ENCODE results near the gene GPR15. TPM values are rescaled to one million over a fixed set of nuclear protein-coding genes. Genes with fewer than 3 reads are reported as not detected.

GPR15 gene
- polyA plus RNA-seq, 1 donor from 2014 or later, result not detected

GRCh38 chr3:98548544-98548943 is 16.8 kb downstream of the GPR15 start:
- Histone ChIP-seq H4K20me1 (ENCODE audit: insufficient read depth) (no peaks in the 10 kb centered on the region), H3K79me2 (replicated peaks; ENCODE audit: insufficient read depth, low read length) (no peaks in the 10 kb centered on the region), H3K27ac (ENCODE audit: low read length) (no peak overlapping the region), H3K9me3 (ENCODE audit: low read length) (no peaks in the 10 kb centered on the region), H3K9ac (ENCODE audit: low read length) (no peak overlapping the region), H3K36me3 (ENCODE audit: insufficient read depth, low read length) (no peaks in the 10 kb centered on the region), H3K4me2 (ENCODE audit: low read length) (no peak overlapping the region), H3K27me3 (ENCODE audit: insufficient read depth, low read depth, low read length) (no peaks in the 10 kb centered on the region), H3F3A (ENCODE audit: insufficient read depth, low read length, poor library complexity, severe bottlenecking) (no peaks in the 10 kb centered on the region), H3K4me3 (ENCODE audit: low read length) (no peak overlapping the region), H2AFZ (ENCODE audit: low read depth, low read length) (no peak overlapping the region), H3K9me2 (ENCODE audit: insufficient read depth, low read length) (no peaks in the 10 kb centered on the region)
- no peak for TF ChIP-seq POLR2AphosphoS5 (IDR thresholded peaks at IDR 0.05)
- no peak for TF ChIP-seq MXI1 (conservative IDR thresholded peaks at IDR 0.05; ENCODE audit: poor library complexity, severe bottlenecking)
- TF ChIP-seq SMC3 (conservative IDR thresholded peaks at IDR 0.05; ENCODE audit: poor library complexity), result no peak
- no peak for TF ChIP-seq RAD21 (conservative IDR thresholded peaks at IDR 0.05)
- no peak for TF ChIP-seq CTCF (IDR thresholded peaks at IDR 0.05; ENCODE audit: poor library complexity, severe bottlenecking)

GRCh38 chr3:98550833-98551232 is 19.1 kb downstream of the GPR15 start:
- no peaks in the 10 kb centered on the region for H3K9me3 ChIP-seq (ENCODE audit: low read length)
- H3K27ac ChIP-seq (ENCODE audit: low read length), result no peak overlapping the region
- H3K9ac ChIP-seq (ENCODE audit: low read length), result no peak overlapping the region
- TF ChIP-seq TAF1 (IDR thresholded peaks at IDR 0.05; ENCODE audit: low read depth) (no peak), MXI1 (conservative IDR thresholded peaks at IDR 0.05; ENCODE audit: poor library complexity, severe bottlenecking) (no peak), CTCF (IDR thresholded peaks at IDR 0.05; ENCODE audit: poor library complexity, severe bottlenecking) (no peak), SMC3 (conservative IDR thresholded peaks at IDR 0.05; ENCODE audit: poor library complexity) (no peak), POLR2AphosphoS5 (IDR thresholded peaks at IDR 0.05) (no peak)
- H3K9me2 ChIP-seq (ENCODE audit: insufficient read depth, low read length), result no peaks in the 10 kb centered on the region
- H3K79me2 ChIP-seq (replicated peaks; ENCODE audit: insufficient read depth, low read length), result no peaks in the 10 kb centered on the region
- H2AFZ ChIP-seq (ENCODE audit: low read depth, low read length), result no peak overlapping the region
- no peaks in the 10 kb centered on the region for H3K27me3 ChIP-seq (ENCODE audit: insufficient read depth, low read depth, low read length)
- H3K36me3 ChIP-seq (ENCODE audit: insufficient read depth, low read length), result no peaks in the 10 kb centered on the region
- H4K20me1 ChIP-seq (ENCODE audit: insufficient read depth), result no peaks in the 10 kb centered on the region
- H3K4me2 ChIP-seq (ENCODE audit: low read length), result no peak overlapping the region
- H3K4me3 ChIP-seq (ENCODE audit: low read length), result no peak overlapping the region
- no peaks in the 10 kb centered on the region for H3F3A ChIP-seq (ENCODE audit: insufficient read depth, low read length, poor library complexity, severe bottlenecking)

GRCh38 chr3:98551236-98551635 is 19.5 kb downstream of the GPR15 start:
- H2AFZ ChIP-seq (ENCODE audit: low read depth, low read length), result no peak overlapping the region

More at GRCh38 chr3:98551236-98551635, 19.5 kb downstream of the GPR15 start:
- no peaks in the 10 kb centered on the region for H3K9me3 ChIP-seq (ENCODE audit: low read length)
- no peak overlapping the region for H3K4me3 ChIP-seq (ENCODE audit: low read length)
- no peak overlapping the region for H3K27ac ChIP-seq (ENCODE audit: low read length)
- no peak overlapping the region for H3K4me2 ChIP-seq (ENCODE audit: low read length)
- no peaks in the 10 kb centered on the region for H3F3A ChIP-seq (ENCODE audit: insufficient read depth, low read length, poor library complexity, severe bottlenecking)
- H3K9ac ChIP-seq (ENCODE audit: low read length), result no peak overlapping the region
- no peaks in the 10 kb centered on the region for H4K20me1 ChIP-seq (ENCODE audit: insufficient read depth)
- H3K36me3 ChIP-seq (ENCODE audit: insufficient read depth, low read length), result no peaks in the 10 kb centered on the region
- H3K9me2 ChIP-seq (ENCODE audit: insufficient read depth, low read length), result no peaks in the 10 kb centered on the region
- H3K79me2 ChIP-seq (replicated peaks; ENCODE audit: insufficient read depth, low read length), result no peaks in the 10 kb centered on the region
- TF ChIP-seq CTCF (IDR thresholded peaks at IDR 0.05; ENCODE audit: poor library complexity, severe bottlenecking) (no peak), SMC3 (conservative IDR thresholded peaks at IDR 0.05; ENCODE audit: poor library complexity) (no peak), EP300 (conservative IDR thresholded peaks at IDR 0.05; ENCODE audit: poor library complexity, severe bottlenecking) (no peak), RAD21 (conservative IDR thresholded peaks at IDR 0.05) (no peak), REST (IDR thresholded peaks at IDR 0.05; ENCODE audit: borderline replicate concordance) (no peak), EZH2 (IDR thresholded peaks at IDR 0.05; ENCODE audit: borderline replicate concordance, insufficient read depth, low read length, poor library complexity, severe bottlenecking) (no peak), POLR2AphosphoS5 (IDR thresholded peaks at IDR 0.05) (no peak), TAF1 (IDR thresholded peaks at IDR 0.05; ENCODE audit: low read depth) (no peak), MXI1 (conservative IDR thresholded peaks at IDR 0.05; ENCODE audit: poor library complexity, severe bottlenecking) (no peak)
- H3K27me3 ChIP-seq (ENCODE audit: insufficient read depth, low read depth, low read length), result no peaks in the 10 kb centered on the region
